Activated CD4-positive, CD25-positive, alpha-beta regulatory T cell treated with anti-CD3 and anti-CD28 coated beads, Interleukin-2, amount 50 U/mL, for 72 hours (primary cell): ENCODE measurements around the gene USP27X.

Experiments
- DNase-seq: peaks from one replicate; pipeline ENCODE4 v3.0.0; 2021

The USP27X gene

DNA sequence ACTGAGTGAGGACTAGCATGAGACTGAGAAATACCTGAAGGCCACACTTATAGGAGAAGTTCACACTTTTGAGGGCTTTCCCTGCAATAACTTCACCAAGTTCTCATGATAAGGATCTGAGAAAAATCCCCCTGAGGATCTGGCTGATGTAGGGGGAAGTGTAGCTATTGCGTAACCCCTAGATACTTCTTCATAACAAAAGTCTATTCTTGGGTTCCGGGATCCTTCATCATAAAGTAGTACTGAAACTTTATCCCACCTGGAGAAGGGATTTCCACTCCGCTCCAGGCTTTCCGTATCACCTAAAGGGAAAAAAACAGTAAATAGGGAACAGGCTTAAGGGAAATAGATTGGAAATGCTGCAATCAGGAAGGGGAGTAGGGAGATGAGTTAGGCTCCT, 13.3 kb downstream of the USP27X start:
- DNase-seq = no peak

GRCh38 chrX:49896951-49897350, 17.7 kb downstream of the USP27X start:
- no peak for DNase-seq

GRCh38 chrX:49901048-49901447, 21.8 kb downstream of the USP27X start:
- DNase-seq = no peak

- DNase-seq = no peak
Measured at GRCh38 chrX:49910344-49910743, 31.1 kb downstream of the USP27X start.

- DNase-seq = no peak
Measured at GRCh38 chrX:49912086-49912485, 32.8 kb downstream of the USP27X start.

DNA sequence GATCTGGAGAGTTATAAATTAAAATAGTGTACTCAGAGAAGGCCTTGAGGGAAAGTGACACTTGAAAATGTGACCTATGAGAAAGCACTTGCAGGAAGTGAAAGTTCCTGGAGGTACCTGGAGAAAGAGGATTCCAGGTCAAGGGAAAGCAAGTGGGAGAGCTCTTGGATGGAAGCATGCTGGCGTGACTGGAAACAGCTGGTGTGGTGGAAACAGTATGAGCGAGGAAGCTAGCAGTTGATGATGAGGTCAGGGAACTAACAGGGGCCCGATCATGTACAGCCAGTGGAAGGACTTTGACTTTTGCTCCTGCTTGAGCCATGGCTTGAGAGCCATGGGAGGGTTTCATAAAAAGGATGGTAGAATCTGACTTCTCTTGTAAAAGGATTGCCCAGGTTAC, 33.6 kb downstream of the USP27X start:
- DNase-seq = no peak

DNA sequence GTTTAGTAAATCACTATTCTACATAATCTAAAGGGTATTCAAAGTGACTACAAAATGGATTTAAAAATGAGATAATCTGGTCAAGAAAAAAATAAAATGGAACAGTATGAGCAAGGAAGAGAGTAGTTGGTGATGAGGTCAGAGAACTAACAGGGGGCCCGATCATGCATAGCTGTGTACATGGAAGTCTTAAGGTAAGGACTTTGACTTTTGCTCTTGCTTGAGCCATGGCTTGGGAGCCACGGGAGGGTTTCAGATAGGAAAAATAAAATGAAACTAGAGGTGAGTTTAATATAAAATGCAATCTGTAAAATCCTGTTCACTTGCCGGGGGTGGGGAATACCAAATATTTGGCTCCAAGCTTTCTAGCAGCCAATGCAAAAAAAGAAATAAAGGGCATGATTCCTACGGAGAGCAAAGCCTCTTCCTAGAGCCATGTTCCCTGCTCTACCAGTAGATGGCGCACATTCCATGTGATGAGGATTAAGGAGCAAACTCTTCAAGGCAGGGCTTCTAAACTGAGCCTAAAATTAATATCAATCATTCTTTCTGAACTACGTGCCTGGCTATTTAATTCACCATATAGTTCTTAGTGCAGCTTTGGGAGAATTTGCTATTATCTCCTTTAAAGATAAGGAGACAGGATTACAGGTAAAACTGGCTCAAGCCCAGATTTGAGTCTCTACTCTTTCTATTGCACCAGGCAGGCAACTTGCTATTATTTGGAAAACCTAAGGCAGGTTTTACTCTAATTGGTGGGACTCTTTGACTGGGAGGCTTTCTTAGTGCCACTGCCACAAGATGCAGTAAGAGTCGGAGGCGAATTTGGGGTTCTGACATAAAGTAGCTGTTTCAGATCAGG, 36.3 kb downstream of the USP27X start:
- DNase-seq = peak; percentile 34

GRCh38 chrX:49919617-49920016, 40.3 kb downstream of the USP27X start:
- DNase-seq = peak; percentile 47

DNA sequence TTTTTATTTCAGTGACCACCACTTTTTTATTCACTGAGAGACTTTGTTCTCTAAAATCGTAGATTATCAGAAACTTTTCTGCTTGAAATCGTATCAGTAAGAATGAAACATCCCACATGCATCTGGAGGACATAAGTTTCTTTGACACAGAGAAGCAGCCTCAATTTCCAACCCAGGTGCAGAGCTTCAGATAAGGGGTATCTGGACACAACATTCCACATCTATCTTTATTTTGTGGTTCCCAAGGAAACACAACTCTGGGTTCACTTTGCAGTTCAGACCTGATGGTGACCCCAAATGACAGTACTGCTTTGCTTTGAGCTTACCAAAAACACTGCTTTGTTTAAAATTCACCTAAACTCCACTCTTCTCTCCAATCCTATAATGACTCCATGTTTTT, 41.8 kb downstream of the USP27X start:
- no peak for DNase-seq

DNA sequence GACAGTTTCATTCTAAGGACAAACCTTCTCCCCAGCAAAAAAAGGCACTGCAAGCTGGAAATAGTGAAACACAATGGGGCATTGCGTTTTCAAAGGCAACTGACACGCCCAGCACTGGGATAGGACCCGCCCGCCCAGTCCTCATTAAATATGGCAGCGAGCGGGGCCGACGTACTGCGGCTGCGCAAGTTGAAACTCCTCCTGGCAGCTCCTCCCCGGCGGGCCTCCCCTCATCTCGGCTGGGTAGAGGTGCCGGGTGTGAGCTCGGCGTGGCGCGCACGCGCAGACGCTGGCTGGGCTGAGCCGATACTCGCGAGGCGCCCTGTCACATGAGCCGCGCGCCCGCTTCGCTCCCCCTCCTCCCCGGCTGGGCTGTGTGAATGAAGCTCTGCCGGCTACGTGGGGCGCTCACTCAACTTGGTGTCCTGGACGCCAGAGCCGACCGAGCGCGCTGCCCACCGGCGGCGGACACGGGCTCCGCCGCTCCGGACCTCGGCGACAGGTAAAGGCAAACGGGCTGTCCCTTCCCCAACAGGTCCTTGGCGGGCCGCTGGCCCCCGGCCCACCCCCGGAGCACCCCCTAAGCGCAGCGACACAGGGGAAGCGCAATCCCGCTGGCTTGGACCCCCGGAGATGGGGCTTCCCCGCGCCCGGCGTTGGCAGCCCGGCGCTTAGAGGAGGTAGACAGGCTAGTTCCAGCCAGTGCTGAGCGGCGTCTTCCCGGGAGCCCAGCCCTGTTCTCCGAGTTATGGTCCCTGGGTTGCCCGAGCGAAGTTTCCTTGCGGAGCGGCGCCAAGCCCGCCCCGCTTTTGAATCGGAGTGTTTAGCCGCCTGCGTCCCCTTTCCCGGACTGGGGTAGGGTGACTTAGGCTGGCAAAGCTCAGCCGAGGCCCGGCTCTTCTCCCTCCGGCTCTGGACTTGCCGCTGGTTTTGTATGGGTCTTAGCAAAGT, 43.3 kb downstream of the USP27X start, which contains the start of gene CLCN5:
Gene CLCN5, plus strand, starts transcription at position 306 of the 951 bp plus-strand sequence. CDS start 2,703 bp downstream, outside the sequence.
- peak; percentile 90 for DNase-seq

- no peak for DNase-seq
Measured at GRCh38 chrX:49925176-49925575, 45.9 kb downstream of the USP27X start.

DNA sequence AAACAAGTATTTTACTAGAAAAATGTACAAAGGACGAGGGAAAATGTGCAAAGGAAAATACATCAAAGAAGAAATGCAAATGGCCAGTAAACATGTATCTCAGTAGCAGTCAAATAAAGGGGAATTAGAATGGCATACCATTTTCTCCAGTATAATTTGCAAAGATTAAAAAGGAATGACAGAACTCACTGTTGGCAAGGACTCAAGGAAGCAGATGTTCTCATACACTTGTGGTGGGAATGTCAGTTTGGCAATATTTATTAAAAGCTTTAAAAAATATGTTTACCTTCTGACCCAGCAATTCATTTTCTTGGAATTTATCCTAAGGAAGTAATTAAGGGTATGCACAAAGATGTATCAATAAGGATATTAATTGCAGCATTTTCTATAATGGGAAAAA, 50.8 kb downstream of the USP27X start:
- no peak for DNase-seq
